Measurements from ENCODE around the gene UROD.
A peak's percentile ranks its signal among the peaks of the same experiment; 100 is the strongest.
"Not testable (repeated sequence)": the region's sequence is repeated elsewhere in the genome, so short reads cannot be mapped to it uniquely, and the experiment has no call there.

The UROD gene

GRCh38 chr1:44976252-44976651 lies 35.8 kb upstream of the UROD start:
- no peak for TF ChIP-seq CTCF (IDR thresholded peaks at IDR 0.05; ENCODE audit: low read depth, low read length)
- TF ChIP-seq POLR2A (IDR thresholded peaks at IDR 0.05; ENCODE audit: extremely low read depth, insufficient read length), result no peak
- TF ChIP-seq, protein P1, sequence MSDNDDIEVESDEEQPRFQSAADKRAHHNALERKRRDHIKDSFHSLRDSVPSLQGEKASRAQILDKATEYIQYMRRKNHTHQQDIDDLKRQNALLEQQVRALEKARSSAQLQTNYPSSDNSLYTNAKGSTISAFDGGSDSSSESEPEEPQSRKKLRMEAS (IDR thresholded peaks at IDR 0.05; ENCODE audit: low read depth, low read length), result no peak
- no peak for TF ChIP-seq MYC (IDR thresholded peaks at IDR 0.05; ENCODE audit: low read depth, low read length)
- DNase-seq (ENCODE audit: low read depth), result no peak
- H3K4me3 ChIP-seq (ENCODE audit: low read depth, low read length), result no peak overlapping the region

GRCh38 chr1:44977372-44977771 lies 34.7 kb upstream of the UROD start:
- H3K4me3 ChIP-seq (ENCODE audit: low read depth, low read length); DNase-seq (ENCODE audit: low read depth): not testable (repeated sequence)

GRCh38 chr1:44985747-44986359 lies 26.2 kb upstream of the UROD start:
- H3K4me3 ChIP-seq (ENCODE audit: low read depth, low read length), result peak overlapping the region; percentile 88
- TF ChIP-seq MYC (IDR thresholded peaks at IDR 0.05; ENCODE audit: low read depth, low read length) (no peak), CTCF (IDR thresholded peaks at IDR 0.05; ENCODE audit: low read depth, low read length) (no peak), POLR2A (IDR thresholded peaks at IDR 0.05; ENCODE audit: extremely low read depth, insufficient read length) (no peak)
- TF ChIP-seq, protein P1 (IDR thresholded peaks at IDR 0.05; ENCODE audit: low read depth, low read length), result no peak
- no peak for DNase-seq (ENCODE audit: low read depth)

GRCh38 chr1:44988531-44989156 lies 23.4 kb upstream of the UROD start:
- no peak for DNase-seq (ENCODE audit: low read depth)
- TF ChIP-seq POLR2A (IDR thresholded peaks at IDR 0.05; ENCODE audit: extremely low read depth, insufficient read length) (no peak), CTCF (IDR thresholded peaks at IDR 0.05; ENCODE audit: low read depth, low read length) (no peak)

DNA sequence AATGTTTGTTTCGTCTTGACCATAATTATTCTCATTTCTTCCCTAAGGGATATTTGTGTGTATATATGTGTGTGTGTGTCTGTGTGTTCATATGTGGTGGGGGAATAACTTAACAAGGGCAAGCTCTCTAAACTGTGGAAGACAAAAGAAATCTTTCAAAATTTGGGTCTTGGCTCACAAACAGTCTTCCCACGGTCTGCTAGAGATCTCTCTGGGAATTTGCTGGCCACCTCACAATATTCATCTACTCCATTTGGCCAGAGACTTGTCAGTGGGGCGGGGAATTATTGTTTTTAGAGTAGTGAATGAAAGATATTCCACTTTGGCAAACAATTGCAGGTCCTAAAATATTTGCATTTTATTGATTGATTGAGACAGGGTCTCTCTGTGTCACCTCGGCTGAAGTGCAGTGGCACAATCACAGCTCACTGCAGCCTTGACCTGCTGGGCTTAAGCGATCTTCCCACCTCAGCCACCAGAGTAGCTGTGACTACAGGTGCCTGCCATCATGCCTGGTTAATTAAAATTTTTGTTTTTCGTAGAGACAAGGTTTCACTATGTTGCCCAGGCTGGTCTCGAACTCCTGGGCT lies 17.6 kb upstream of the UROD start:
- H3K4me3 ChIP-seq (ENCODE audit: low read depth, low read length), result no peak overlapping the region
- DNase-seq (ENCODE audit: low read depth), result no peak
- TF ChIP-seq CTCF (IDR thresholded peaks at IDR 0.05; ENCODE audit: low read depth, low read length) (no peak), POLR2A (IDR thresholded peaks at IDR 0.05; ENCODE audit: extremely low read depth, insufficient read length) (no peak), MYC (IDR thresholded peaks at IDR 0.05; ENCODE audit: low read depth, low read length) (no peak)
- TF ChIP-seq, protein P1 (IDR thresholded peaks at IDR 0.05; ENCODE audit: low read depth, low read length), result no peak

More at GRCh38 chr1:44988531-44989156, 23.4 kb upstream of the UROD start:
- H3K4me3 ChIP-seq (ENCODE audit: low read depth, low read length), result no peak overlapping the region

DNA sequence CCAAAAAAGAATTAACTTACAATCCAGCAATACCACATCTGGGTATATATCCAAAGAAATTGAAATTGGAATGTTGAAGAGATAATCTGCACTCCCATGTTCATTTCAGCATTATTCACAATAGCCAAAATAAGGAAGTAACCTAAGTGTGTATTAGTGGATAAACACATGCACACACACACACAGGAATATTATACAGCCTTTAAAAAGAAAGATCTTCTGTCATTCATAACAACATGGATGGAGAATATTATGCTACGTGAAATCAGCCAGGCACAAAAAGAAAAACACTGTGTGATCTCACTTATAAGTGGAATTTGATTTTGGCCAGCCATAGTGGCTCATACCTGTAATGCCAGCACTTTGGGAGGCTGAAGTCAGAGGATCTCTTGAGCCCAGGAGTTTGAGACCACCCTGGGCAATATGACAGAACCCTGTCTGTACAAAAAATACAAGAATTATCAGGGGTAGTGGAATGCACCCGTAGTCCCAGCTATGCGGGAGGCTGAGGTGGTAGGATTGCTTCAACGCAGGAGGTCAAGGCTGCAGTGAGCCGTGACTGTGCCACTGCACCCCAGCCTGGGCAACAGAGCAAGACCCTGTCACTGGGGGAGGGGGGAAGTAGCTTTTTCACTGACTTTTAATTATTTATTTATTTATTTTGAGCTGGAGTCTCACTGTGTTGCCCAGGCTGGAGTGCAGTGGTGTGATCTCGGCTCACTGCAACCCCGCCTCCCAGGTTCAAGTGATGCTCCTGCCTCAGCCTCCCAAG lies 16.4 kb upstream of the UROD start:
- DNase-seq (ENCODE audit: low read depth), result no peak

More for the DNA sequence above, 16.4 kb upstream of the UROD start:
- no peak overlapping the region for H3K4me3 ChIP-seq (ENCODE audit: low read depth, low read length)
- TF ChIP-seq CTCF (IDR thresholded peaks at IDR 0.05; ENCODE audit: low read depth, low read length) (no peak), POLR2A (IDR thresholded peaks at IDR 0.05; ENCODE audit: extremely low read depth, insufficient read length) (no peak), MYC (IDR thresholded peaks at IDR 0.05; ENCODE audit: low read depth, low read length) (no peak)
- TF ChIP-seq, protein P1 (IDR thresholded peaks at IDR 0.05; ENCODE audit: low read depth, low read length), result no peak
